HT-29 (cell line): Measurements from ENCODE around the gene ALB. TPM values are rescaled to one million over a fixed set of nuclear protein-coding genes. Genes with fewer than 3 reads are reported as not detected.

Source experiments
- DNase-seq: peaks from one replicate; pipeline ENCODE4 v3.0.0-alpha.2; 2015; ENCODE audit warnings: low spot score
- total RNA-seq: library from RNA; depleted of rRNA; stranded (reverse); fragments of >200 nt; shearing (Covaris generic); gene quantifications from 2 replicates; pipeline ENCODE4 v1.2.3, GENCODE V29; 2014

The ALB gene
- total RNA-seq, 1 experiment from 2014 or later, result not detected

GRCh38 chr4:73429826-73430587 is 25.9 kb downstream of the ALB start:
- DNase-seq, result no peak

DNA sequence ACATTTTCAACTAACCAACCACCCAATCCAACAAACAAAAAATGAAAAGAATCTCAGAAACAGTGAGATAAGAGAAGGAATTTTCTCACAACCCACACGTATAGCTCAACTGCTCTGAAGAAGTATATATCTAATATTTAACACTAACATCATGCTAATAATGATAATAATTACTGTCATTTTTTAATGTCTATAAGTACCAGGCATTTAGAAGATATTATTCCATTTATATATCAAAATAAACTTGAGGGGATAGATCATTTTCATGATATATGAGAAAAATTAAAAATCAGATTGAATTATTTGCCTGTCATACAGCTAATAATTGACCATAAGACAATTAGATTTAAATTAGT is 27.7 kb downstream of the ALB start:
- no peak for DNase-seq

DNA sequence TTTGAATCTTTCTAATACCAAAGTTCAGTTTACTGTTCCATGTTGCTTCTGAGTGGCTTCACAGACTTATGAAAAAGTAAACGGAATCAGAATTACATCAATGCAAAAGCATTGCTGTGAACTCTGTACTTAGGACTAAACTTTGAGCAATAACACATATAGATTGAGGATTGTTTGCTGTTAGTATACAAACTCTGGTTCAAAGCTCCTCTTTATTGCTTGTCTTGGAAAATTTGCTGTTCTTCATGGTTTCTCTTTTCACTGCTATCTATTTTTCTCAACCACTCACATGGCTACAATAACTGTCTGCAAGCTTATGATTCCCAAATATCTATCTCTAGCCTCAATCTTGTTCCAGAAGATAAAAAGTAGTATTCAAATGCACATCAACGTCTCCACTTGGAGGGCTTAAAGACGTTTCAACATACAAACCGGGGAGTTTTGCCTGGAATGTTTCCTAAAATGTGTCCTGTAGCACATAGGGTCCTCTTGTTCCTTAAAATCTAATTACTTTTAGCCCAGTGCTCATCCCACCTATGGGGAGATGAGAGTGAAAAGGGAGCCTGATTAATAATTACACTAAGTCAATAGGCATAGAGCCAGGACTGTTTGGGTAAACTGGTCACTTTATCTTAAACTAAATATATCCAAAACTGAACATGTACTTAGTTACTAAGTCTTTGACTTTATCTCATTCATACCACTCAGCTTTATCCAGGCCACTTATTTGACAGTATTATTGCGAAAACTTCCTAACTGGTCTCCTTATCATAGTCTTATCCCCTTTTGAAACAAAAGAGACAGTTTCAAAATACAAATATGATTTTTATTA is 28.3 kb downstream of the ALB start:
- no peak for DNase-seq

- no peak for DNase-seq
Measured at GRCh38 chr4:73433140-73433539, 29.1 kb downstream of the ALB start.

GRCh38 chr4:73434311-73434710 is 30.2 kb downstream of the ALB start:
- DNase-seq, result peak; percentile 26

DNA sequence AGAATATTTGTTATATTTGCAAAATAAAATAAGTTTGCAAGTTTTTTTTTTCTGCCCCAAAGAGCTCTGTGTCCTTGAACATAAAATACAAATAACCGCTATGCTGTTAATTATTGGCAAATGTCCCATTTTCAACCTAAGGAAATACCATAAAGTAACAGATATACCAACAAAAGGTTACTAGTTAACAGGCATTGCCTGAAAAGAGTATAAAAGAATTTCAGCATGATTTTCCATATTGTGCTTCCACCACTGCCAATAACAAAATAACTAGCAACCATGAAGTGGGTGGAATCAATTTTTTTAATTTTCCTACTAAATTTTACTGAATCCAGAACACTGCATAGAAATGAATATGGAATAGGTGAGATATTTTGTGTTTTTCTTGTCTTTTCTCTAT is 31.9 kb downstream of the ALB start, which contains the start of gene AFP:
AFP (plus strand) TSS at position 238 of the 400 bp plus-strand sequence; CDS start at position 280, 42 bp downstream.
- DNase-seq, result no peak

- DNase-seq, result no peak
Measured at GRCh38 chr4:73436674-73437557, 32.8 kb downstream of the ALB start.

DNA sequence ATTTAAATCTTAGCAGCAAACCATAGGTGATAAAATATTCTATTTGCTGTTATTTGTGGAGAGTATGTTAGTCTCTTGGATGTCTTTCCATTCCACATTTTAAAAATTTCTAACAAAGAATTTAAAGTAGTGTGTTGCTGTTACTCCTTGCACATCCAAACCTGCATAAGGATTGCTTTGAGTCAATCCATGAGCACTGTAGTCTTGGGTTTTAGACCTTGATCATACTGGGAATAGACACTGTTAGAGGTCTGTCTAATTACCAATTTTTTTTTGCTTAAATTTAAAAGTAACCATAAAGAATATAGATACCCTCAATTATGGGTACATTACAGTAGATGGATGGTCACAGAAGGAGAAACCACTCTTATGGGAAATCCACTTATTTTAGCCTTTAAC is 33.5 kb downstream of the ALB start:
- DNase-seq, result no peak

- no peak for DNase-seq
Measured at GRCh38 chr4:73438048-73438447, 34.0 kb downstream of the ALB start.

GRCh38 chr4:73438582-73439215 is 34.6 kb downstream of the ALB start:
- no peak for DNase-seq

GRCh38 chr4:73439445-73439844 is 35.4 kb downstream of the ALB start:
- DNase-seq, result no peak

DNA sequence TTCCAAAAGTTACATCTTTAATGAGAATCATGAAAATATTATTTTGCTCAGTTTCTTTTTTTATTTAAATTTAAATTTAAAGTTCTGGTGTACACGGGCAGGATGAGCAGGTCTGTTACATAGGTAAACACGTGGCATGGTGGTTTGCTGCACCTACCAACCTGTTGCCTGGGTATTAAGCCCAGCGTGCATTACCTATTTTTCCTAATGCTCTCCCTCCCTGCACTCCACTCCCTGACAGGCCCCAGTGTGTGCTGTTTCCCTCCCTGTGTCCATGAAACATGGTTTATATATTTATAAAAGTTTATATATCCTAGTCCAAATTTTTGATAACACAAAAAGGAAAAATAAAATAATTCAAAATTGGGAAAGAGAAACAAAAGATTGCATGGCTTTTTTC is 35.9 kb downstream of the ALB start:
- DNase-seq, result no peak

GRCh38 chr4:73440653-73441052 is 36.6 kb downstream of the ALB start:
- no peak for DNase-seq

GRCh38 chr4:73442275-73442674 is 38.2 kb downstream of the ALB start:
- DNase-seq, result no peak

DNA sequence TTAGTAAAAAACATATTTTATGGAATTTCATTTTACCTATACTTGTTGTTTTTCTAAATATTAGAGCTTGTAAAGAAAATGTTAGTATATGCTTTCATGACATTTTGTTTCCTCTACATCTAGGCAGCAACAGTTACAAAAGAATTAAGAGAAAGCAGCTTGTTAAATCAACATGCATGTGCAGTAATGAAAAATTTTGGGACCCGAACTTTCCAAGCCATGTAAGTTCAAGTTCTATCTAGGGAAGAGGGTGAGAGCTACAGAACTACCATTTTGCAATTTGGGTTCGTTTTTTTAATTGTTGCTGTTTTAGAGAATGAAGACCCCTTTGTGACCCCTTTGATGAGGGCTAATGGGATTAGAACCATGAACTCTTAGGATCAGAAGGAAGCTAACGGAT is 39.1 kb downstream of the ALB start:
- DNase-seq, result no peak

GRCh38 chr4:73445383-73446335 is 41.6 kb downstream of the ALB start:
- no peak for DNase-seq

DNA sequence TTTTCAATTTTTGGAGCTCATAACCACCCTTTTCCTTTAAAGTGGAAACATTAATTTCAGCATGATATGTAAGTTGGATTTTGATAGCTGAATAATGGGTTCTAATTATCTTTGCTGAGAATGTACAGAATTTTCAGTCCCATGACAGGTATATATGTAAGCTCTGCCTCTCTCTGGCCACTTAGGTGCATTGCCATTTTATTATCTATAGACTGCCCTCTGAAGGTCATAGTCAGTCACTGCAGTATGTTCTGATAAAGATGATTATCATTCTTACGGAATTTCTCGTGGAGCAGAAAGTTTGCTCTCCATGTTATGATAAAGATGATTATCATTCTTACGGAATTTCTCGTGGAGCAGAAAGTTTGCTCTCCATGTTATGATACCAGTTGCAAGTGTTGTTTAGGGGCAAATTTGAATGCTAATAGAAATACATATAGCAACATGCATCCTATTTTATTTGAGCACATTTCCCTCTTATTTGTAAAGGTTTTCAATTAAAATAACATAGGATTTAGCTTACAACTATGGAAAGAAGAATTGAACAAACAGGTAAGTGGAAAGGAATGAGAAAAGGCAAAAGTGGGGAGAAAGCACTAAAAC is 42.4 kb downstream of the ALB start:
- DNase-seq, result peak; percentile 68

DNA sequence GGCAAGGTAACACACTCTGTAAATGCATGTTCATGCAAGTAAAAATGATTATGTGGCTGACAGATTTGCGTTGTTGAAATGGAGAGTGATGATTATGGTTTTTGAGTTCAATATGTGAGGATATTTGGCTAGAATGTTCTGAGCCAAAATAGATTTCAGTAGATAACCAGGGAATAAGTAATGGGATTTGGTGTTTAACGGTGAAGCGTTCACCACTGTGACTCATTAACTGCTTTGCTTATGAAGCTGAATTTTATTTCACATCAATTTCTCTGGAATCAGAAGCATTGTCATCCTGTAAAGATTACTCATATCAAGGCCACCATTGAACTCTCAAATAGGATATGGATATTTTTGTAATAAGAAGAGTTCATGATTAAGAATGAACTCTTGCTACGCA is 43.6 kb downstream of the ALB start:
- DNase-seq, result no peak

DNA sequence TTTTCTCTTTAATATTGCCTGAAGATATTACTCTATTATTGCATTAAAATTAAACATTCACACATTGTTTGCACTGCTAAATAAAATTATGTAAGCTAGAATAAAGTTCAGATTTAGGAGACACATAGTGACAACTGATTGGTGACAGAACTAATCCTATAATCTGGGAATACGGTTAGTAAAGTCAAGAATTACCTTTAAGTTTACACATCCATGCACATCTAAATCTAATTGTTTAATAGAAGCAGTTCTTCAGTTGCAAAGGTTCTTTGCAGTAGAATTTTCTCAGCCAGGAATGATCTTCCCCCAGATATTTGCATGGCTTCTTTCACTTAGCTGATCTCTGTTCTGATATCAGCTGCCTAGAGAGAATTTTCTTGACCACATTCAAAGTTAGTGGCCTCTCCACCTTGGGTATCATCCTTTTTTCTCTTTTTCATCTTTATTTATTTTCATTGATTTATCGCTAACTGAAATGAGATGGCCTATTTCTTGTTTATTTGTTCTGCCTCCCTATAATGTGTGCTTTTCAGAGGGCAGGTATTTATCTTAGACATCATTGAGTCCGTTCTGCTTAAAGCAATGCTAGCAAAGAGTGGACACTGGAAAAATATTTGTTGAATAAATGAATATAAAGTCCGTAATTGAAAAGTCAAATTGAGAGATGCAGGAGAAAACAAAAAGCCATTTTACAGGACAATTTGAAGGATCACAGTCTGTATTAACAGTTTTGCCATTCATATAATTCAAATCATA is 44.5 kb downstream of the ALB start:
- no peak for DNase-seq
